GM19099 (cell line): ENCODE results near the gene INSIG1.

Source experiments
- POLR2A ChIP-seq: IDR thresholded peaks from 3 replicates; pipeline ENCODE4 v1.6.1; 2011; ENCODE audit warnings: low read depth; ENCODE audit not compliant: insufficient read length; ENCODE audit errors: extremely low read depth

INSIG1 gene

DNA sequence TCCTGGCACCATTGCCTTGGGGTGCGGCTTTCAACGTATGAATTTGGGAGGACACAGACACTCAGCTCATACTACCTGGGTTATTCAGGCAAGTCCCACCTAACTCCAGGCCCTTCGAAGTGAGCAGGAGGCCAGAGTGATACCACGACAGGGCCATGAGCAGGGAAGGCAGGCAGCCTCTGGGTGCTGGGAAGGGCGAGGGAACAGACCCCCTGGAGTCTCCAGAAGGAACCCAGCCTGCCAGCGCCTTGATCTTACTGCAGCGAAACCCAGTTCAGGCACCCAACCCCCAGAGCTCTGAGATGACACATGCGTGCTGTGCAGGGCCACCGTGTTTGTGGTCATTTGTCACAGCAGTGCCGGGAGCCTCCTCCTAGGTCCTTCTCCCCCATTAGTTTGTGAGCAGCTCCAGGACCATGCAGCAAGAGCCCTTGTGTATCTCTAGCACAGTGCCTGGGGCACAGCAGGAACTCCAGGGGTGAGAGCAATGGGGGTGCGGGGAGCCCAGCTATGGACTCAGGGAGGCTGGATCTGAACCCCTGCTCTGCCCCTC lies 7.7 kb upstream of the INSIG1 start:
- TF ChIP-seq POLR2A: no peak

- TF ChIP-seq POLR2A: no peak
Measured at GRCh38 chr7:155291045-155291530, 6.6 kb upstream of the INSIG1 start.

GRCh38 chr7:155291729-155292128 lies 5.9 kb upstream of the INSIG1 start:
- TF ChIP-seq POLR2A: no peak

DNA sequence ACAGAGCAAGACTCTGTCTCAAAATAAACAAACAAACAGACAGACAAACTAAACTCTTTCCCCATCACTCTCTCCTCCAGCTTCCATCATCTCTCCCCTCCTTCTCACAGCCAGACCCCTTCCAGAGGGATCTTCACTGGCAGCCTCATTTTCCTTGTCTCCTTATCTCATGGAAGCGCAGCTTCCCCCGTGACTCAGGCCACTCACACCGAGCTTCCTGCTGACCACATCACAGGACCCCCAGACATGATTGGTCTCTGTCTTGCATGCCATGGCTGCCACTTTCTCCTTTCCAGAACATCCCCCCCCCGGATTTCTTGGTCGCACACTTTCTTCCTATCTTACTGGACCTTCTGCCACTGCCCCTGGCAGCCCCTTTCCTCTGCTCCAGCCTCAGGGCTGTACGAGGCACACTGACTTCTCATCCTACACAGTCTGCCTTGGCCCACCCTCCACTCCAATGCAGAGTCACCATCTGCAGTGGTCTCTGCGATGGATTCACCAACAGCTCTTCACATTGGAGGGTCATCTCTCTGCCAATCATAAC lies 4.9 kb upstream of the INSIG1 start:
- TF ChIP-seq POLR2A: no peak

GRCh38 chr7:155293721-155294510 lies 3.8 kb upstream of the INSIG1 start:
- TF ChIP-seq POLR2A: no peak

- no peak for TF ChIP-seq POLR2A
Measured at GRCh38 chr7:155294511-155294778, 3.2 kb upstream of the INSIG1 start.

- TF ChIP-seq POLR2A: no peak
Measured at GRCh38 chr7:155295511-155295910, 2.2 kb upstream of the INSIG1 start.

- no peak for TF ChIP-seq POLR2A
Measured at GRCh38 chr7:155296006-155296787, 1.5 kb upstream of the INSIG1 start.

DNA sequence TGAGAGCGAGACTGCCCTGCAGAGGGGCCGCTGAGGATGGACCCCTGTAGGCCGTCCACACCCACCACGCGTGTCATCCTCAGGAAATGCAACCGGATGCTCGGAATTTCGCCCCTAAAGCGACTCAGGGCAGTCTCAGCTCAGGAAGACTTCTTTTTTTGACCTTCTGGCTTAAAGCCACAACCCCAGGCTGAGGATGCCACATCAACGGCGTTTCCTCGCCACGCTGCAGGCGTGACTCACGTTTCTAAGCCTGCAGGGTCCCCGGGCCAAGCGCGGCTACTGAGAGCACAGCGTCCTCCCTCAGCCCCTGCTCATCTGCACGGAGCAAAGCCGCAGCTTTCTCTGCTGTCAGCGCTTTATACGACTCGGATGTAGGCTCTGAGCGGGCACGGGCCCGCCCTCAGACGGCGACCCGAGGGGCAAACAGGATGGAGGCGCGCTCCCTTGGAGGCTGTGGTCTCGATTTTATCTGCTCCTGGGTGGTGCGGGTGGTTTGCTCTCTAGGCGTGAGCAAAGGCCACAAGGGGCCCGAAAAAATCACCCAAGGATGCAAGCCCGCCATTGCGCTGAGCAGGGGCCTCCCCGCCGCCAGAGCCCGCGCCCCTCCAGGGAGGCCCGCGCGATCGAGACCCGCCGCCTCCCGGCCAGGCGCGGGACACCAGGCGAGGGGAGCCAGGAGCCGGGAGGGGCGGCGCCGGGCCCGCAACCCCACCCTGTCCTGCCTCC lies 726 bp upstream of the INSIG1 start:
- no peak for TF ChIP-seq POLR2A

GRCh38 chr7:155298288-155298833 lies 683 bp downstream of the INSIG1 start:
- no peak for TF ChIP-seq POLR2A

DNA sequence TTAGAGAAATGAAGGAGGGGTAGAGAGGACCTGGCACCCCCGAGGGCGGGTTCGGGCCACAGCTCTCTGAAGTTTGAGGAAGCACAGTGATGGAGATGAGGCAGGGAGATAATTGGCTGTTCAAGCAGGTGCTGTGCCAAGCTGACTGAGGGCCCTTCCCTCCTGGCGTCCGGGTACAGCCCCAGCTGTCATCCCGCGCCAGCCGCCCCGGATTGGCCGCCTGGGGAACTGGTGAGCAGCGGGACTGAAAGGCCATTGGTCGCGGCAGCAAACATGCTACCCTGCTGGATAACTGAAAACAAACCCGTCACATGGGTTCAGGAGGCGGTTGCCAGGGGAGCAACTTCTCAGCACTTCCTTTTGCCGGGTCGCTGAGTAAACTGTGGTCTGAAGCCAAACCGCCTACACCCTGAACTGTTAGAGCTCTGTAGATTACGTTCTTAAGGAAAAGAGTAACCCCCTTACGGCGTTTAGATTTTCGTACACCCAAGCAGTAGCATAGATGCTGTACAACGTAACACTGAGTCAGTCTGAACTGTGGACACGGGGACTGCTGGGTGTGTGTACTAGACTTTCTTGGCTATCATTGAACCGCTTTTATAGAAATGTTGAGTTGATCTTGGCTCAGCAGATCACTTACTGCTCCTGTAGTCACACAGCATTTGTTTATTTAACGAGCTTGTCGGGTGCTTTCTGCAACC lies 1.3 kb downstream of the INSIG1 start:
- TF ChIP-seq POLR2A: peak; percentile 73

- TF ChIP-seq POLR2A: no peak
Measured at GRCh38 chr7:155299535-155300202, 2.0 kb downstream of the INSIG1 start.

GRCh38 chr7:155300641-155301452 lies 3.2 kb downstream of the INSIG1 start:
- no peak for TF ChIP-seq POLR2A
